ENCODE results near the gene LHX1.

GRCh38 chr17:36928471-36929345 lies 8.6 kb upstream of the LHX1 start:
- TF ChIP-seq ELF4 (IDR thresholded peaks at IDR 0.05) (no peak), SP1 (IDR thresholded peaks at IDR 0.05) (no peak), SUZ12 (IDR thresholded peaks at IDR 0.05) (no peak), FOXA1 (IDR thresholded peaks at IDR 0.05) (no peak), ZNF384 (IDR thresholded peaks at IDR 0.05) (no peak), FOXM1 (IDR thresholded peaks at IDR 0.05; ENCODE audit: borderline replicate concordance) (no peak), NFRKB (IDR thresholded peaks at IDR 0.05) (no peak), LEF1 (IDR thresholded peaks at IDR 0.05; ENCODE audit: borderline replicate concordance) (no peak)
